Gastrocnemius medialis (tissue), 4 donors: ENCODE results near the gene MYOM3.

ENCODE experiments used
- CTCF ChIP-seq, 5 experiments: fragments of 450-650 bp in 3 of 5; fragments of 200-600 bp in 2 of 5; sonication (generic) in 2 of 5; IDR thresholded peaks in 4 of 5; conservative IDR thresholded peaks in 1 of 5; 1 replicate in 4 of 5; 2 replicates in 1 of 5; pipeline ENCODE4 v1.5.1; 2016 to 2019; ENCODE audit warnings: antibody characterized with exemption in 5 of 5, mild to moderate bottlenecking in 3 of 5, moderate library complexity in 3 of 5
- POLR2A ChIP-seq, 2 donors: fragments of 450-650 bp; IDR thresholded peaks; one replicate each; pipeline ENCODE4 v1.6.1; 2017; ENCODE audit warnings: antibody characterized with exemption in 2 of 2, mild to moderate bottlenecking in 2 of 2, moderate library complexity in 2 of 2

DNA sequence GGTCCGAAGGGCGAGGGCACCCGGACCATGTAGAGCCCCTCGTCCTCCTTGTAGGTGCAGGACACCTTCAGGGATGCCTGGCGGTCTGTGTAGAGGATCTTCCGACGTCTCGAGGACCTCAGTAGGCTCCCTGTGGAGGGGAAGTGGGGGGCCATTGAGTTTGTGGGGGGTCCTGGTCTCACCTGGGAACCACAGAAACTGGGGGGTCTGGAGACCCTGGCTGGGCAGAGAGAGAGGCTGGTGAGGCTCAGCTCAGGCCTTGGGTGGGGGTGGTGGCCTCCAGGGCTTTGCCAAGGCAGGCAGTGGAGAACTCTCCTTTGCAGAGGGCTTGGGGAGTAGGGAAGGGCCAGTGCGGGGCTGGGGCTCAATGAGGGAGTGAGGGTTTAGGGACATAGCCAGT lies 19.0 kb downstream of the MYOM3 start:
- TF ChIP-seq CTCF (IDR thresholded peaks at IDR 0.05 in 4 of 5, conservative IDR thresholded peaks at IDR 0.05 in 1 of 5) (no peak), POLR2A (IDR thresholded peaks at IDR 0.05) (no peak)
